GM13976 (cell line): ENCODE results near the gene CDC42BPA.

ENCODE experiments used
- DNase-seq: peaks from one replicate; pipeline ENCODE4 v3.0.0; 2012; ENCODE audit warnings: low spot score
- CTCF ChIP-seq: IDR thresholded peaks from 2 replicates; pipeline ENCODE4 v1.5.1; 2012; ENCODE audit warnings: borderline replicate concordance, mild to moderate bottlenecking; ENCODE audit not compliant: insufficient read depth; ENCODE audit errors: extremely low read depth, missing control alignments, control extremely low read depth
- in situ Hi-C: fragments of 300-500 bp; cut with MboI; formaldehyde crosslinking; loops from one replicate; pipeline ENCODE4 v1.12.0; 2022; ENCODE audit warnings: low sequenced_read_pairs, mixed read lengths, inconsistent platforms; ENCODE audit not compliant: unreplicated experiment

Gene CDC42BPA

DNA sequence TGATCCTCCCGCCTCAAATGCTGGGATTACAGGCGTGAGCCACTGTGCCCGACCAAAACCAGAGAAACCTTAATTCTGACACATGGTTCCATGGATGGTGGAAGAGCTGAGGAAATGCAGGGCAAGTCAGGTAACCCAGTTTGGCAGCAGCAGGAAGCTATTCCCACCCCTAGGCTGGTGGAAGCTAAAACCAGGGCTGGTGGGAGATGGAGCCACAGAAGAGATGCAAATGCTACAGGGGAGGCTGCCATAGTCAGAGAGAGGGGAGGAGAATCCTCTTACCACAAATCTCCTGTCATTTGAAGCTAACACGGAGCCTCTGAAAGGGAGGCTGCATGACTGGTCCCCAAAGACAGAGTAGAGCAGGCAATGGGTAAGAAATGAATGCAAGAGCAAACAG is 4.1 kb upstream of the CDC42BPA start:
- in situ Hi-C loops: no loop called here
- no peak for TF ChIP-seq CTCF

DNA sequence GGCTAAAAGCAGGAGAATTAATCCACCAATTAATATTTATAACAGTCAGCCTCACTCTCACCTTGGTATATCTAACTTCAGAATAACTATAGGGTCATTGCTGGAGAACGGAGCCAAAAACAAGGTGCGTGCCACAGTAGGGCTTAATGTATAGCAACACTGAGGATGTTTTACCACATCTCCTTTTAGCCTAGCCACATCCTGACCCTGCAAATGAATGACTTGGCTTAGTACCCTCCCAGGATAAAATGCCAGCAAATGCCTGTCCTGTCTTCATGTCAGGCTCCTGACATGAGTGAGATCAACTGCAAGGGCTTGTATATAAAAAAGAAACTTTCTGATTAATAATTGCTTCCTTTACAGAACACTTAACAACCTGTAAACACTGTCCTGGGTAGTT is 2.7 kb upstream of the CDC42BPA start:
- TF ChIP-seq CTCF: no peak

More for the DNA sequence above, 4.1 kb upstream of the CDC42BPA start:
- no peak for DNase-seq

GRCh38 chr1:227320476-227320875 is 2.2 kb upstream of the CDC42BPA start:
- TF ChIP-seq CTCF: no peak
- DNase-seq: no peak
- in situ Hi-C loops: no loop called here

More for the DNA sequence above, 2.7 kb upstream of the CDC42BPA start:
- no peak for DNase-seq
- in situ Hi-C loops: no loop called here

- in situ Hi-C loops: no loop called here
- no peak for DNase-seq
- no peak for TF ChIP-seq CTCF
These were observed 738 bp upstream of the CDC42BPA start for GRCh38 chr1:227318853-227319607.

- DNase-seq: peak; percentile 49
- in situ Hi-C loops: no loop called here
- no peak for TF ChIP-seq CTCF
These were observed 723 bp downstream of the CDC42BPA start for GRCh38 chr1:227317523-227318015.

- DNase-seq: no peak
- no peak for TF ChIP-seq CTCF
- in situ Hi-C loops: no loop called here
These were observed 1.3 kb downstream of the CDC42BPA start for GRCh38 chr1:227317011-227317451.

- DNase-seq: no peak
- in situ Hi-C loops: no loop called here
- no peak for TF ChIP-seq CTCF
These were observed 1.8 kb downstream of the CDC42BPA start for GRCh38 chr1:227316456-227316855.
